Measurements from ENCODE around the gene RGS3.

The RGS3 gene

GRCh38 chr9:113516840-113517577 is 53.5 kb downstream of the RGS3 start:
- TF ChIP-seq CTCF (IDR thresholded peaks at IDR 0.05; ENCODE audit: low read depth, low read length) = no peak
- DNase-seq (ENCODE audit: extremely low read depth, low read depth) = no peak

GRCh38 chr9:113519426-113520108 is 56.0 kb downstream of the RGS3 start:
- no peak for TF ChIP-seq CTCF (IDR thresholded peaks at IDR 0.05; ENCODE audit: low read depth, low read length)

GRCh38 chr9:113520109-113520642 is 56.6 kb downstream of the RGS3 start:
- no peak for DNase-seq (ENCODE audit: extremely low read depth, low read depth)
- TF ChIP-seq CTCF (IDR thresholded peaks at IDR 0.05; ENCODE audit: low read depth, low read length) = no peak

More at GRCh38 chr9:113519426-113520108, 56.0 kb downstream of the RGS3 start:
- no peak for DNase-seq (ENCODE audit: extremely low read depth, low read depth)

GRCh38 chr9:113521693-113522255 is 58.2 kb downstream of the RGS3 start:
- no peak for TF ChIP-seq CTCF (IDR thresholded peaks at IDR 0.05; ENCODE audit: low read depth, low read length)
- no peak for DNase-seq (ENCODE audit: extremely low read depth, low read depth)

GRCh38 chr9:113522419-113522818 is 58.9 kb downstream of the RGS3 start:
- TF ChIP-seq CTCF (IDR thresholded peaks at IDR 0.05; ENCODE audit: low read depth, low read length) = no peak
- no peak for DNase-seq (ENCODE audit: extremely low read depth, low read depth)

GRCh38 chr9:113522858-113523257 is 59.3 kb downstream of the RGS3 start:
- no peak for DNase-seq (ENCODE audit: extremely low read depth, low read depth)
- no peak for TF ChIP-seq CTCF (IDR thresholded peaks at IDR 0.05; ENCODE audit: low read depth, low read length)
